CD4-positive, alpha-beta T cell treated with Interleukin-1 beta for 1 hour (primary cell): ENCODE data around the gene SSBP3.

Experiments used
- DNase-seq, 2 donors: peaks; one replicate each; pipeline ENCODE4 v3.0.0-alpha.2; 2020 to 2022

Gene SSBP3

GRCh38 chr1:54370287-54370989, 35.8 kb downstream of the SSBP3 start:
- DNase-seq, result no peak

DNA sequence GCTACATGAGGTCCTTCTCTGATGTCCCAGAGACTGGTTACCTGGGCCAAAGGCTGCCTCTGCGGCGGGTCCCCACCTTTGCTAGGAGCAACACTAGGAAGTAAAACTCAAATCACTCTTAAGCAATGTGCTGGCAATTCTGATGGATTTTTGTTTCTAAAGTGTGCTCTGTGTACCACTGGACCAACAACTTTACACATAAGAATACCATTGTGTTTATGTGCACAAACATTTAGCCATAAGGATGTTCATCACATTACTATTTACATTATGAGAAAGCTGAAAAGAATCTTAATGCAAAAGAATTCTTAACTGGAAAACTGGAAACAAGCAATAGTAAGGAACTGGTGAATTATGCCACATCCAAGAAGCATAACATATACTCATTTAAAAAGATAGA, 38.6 kb downstream of the SSBP3 start:
- no peak for DNase-seq

GRCh38 chr1:54365847-54366246, 40.3 kb downstream of the SSBP3 start:
- DNase-seq, result no peak

- no peak for DNase-seq
These were observed 40.8 kb downstream of the SSBP3 start for GRCh38 chr1:54365398-54365797.

DNA sequence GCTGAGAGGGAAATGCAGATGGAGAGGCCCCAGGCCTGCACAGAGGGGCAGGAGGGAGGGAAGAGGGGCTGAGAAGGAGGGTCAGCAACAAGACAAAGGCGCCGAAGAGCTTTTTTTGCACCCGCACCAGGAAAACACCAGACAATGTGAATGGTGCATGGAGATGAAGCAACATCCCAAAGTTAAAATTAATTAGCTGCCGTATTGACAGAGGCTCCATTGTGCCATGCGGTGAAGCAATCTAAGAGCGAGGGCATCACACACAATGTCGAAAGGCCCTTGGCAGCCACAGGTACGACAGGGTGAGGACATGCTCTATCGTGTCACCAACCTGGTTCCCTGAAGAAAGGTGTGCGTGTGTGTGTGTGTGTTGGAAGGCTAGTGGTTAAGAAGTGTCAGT, 41.2 kb downstream of the SSBP3 start:
- no peak for DNase-seq

- no peak for DNase-seq
These were observed 41.6 kb downstream of the SSBP3 start for GRCh38 chr1:54364582-54364981.

DNA sequence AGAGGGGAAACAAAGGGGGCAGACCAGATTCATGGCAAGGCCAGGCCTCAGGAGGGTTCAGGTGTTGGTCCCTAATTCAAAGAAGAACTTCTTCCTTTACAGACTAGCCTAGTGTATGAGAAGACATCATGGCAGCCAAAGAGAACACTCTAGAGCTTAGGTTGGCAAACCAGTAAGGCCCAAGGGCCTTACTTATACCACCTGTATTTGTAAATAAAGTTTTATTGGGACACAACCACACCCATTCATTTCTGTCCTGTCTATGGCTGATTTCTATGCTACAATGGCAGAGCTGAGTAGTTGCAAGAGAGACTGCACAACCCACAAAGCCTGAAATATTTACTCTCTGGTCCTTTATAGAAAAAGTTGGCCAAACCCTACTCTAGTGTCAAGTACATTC, 42.3 kb downstream of the SSBP3 start:
- no peak for DNase-seq

- no peak for DNase-seq
These were observed 43.3 kb downstream of the SSBP3 start for GRCh38 chr1:54362881-54363340.

- no peak for DNase-seq
These were observed 44.9 kb downstream of the SSBP3 start for GRCh38 chr1:54361342-54361741.

- peak in 1 of 2 donors; percentile 14 for DNase-seq
These were observed 45.8 kb downstream of the SSBP3 start for GRCh38 chr1:54360165-54361005.

DNA sequence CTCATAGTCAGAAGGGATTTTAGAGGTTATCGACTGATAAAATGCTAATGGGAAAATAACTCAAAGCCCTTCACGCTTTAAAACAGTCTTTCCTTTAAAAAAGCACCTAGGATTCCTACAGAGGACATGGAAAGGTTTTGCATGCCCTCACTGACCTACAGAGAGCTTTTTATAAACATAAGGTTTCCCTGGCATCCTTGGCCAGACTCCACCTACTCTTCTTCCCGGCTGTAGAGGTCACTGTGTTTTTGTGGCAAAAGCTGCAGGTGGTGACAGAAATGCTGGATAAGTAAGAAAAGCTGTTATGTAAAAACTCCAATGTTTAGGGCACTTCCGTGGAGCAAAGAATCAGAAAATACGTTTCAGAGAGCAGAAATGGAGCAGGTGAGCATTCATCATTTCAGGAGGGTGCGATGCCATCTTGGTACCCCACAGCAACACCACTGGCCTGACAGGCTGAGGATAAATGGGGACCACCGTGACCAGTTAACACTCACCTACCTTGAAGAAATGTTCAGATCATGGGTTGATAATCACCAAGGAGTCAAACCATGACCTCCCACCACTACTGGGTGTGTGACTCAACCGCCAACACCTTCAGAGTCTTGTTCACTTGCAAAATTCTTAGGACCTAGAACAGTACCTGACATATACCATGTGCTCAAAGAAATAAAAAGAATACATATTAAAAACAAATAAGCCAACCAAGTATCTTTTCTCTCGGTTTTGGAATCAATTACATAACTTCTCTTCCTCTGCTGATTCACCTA, 46.6 kb downstream of the SSBP3 start:
- DNase-seq, result no peak

GRCh38 chr1:54358503-54359168, 47.6 kb downstream of the SSBP3 start:
- DNase-seq, result no peak

DNA sequence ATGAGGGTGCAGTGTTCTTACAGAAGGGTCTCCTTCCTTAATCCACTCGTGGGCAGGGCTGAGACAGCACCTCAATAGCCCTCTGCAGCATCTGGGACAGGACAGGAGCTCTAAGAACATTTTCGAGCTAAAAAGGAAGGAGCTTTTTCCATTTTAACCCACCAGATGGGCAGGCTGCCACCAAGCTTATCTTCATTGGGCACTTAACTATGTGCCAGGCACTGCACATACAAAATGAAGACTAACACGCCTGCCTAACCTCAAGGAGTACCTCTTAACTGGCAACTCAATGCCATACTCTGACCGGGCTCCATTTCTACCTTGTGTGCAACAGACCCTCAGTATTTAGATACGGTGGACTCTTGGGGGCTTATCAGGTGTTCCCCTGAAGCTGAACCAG, 48.2 kb downstream of the SSBP3 start:
- DNase-seq, result no peak

GRCh38 chr1:54356680-54357147, 49.5 kb downstream of the SSBP3 start:
- peak; percentile 46 to 51 for DNase-seq

DNA sequence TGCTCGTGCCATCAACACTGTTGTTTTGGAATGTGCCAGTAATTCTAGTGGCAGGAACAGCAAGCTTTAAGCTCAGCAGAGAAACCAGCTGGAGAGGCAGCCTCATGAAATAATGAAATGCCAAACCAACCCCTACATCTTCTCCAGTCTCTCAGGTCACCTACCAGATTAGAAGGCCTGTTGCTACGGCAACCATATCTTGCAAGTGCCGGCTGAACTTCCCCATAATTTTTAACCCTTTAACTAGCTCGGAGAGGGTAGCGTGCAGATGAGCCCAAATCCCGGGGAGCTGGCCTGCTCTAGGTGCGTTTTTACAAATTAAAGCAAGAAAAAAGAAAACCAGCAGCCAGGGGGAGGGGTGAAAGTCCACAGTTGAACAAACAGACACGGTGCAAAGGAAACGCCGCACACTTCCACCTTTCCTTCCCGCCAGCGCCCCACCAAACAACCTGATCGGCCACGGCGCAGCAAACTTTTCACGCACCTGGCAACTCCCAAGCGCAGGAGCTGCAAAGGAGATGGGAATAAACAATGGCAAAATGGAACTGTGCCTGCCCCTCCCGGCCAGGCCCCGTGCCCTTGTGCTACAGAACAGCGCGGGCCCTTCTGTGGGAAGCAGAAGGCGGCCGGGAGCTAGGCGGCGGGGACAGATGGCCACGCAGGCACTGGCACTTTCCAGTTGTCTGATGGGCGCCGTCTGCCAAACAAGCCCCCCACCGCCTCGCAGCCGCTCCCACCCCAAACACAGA, 50.1 kb downstream of the SSBP3 start:
- DNase-seq, result no peak

DNA sequence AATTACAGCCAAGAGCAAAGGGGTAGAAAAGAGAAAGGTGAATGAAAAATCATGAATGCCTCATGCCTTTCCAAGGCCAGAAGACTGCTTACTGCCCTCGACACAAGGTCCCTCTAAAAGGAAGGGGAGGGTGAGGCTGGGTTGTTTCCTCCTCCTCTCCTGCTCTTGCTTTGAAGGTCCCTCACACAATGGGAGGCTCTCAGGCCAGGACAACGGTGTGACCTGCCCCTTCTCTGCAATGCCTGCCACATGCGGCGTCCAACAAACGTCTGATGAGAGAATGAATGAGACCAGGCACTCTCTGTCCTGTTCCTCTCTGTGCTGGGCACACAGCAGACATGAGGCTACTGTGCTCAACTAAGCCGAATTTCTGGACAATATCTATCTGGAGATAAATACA, 51.3 kb downstream of the SSBP3 start:
- no peak for DNase-seq

DNA sequence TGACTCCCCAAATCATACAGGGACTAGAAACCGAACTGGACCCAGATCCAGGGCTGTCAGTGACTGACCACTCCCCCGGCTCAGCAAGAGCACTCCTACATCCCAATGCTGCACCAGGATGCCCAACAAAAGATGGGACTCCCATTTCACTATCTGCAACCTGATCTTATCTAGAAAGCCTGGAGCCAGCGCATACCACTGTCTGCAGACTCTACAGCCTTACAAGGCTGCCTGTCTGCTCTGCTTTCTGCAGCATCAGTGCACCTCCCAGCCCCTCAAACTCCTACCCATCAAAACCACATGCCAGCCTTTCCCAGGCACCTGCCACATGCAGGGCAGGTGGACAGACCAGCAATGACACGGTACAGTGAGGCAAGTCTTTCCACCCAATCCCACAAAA, 52.2 kb downstream of the SSBP3 start:
- no peak for DNase-seq

DNA sequence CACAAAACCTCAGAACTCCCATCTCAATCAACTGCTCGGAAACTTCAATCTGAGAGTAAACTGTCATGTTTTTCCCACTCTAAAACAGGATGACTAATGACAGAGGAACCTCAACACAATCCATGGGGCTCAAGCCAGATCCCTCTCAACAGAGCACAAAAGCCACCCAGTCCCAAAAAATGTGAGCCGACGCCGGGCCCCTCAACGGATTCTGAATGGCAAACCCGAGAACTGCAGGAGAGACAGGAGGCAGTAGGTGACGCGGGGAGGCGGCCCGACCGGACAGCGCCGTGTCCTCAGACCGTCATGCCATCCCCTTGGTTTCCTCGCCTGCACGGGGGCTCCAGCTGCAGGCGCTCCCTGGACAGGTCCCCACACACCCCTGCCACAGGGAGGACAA, 53.4 kb downstream of the SSBP3 start:
- no peak for DNase-seq

- no peak for DNase-seq
These were observed 55.8 kb downstream of the SSBP3 start for GRCh38 chr1:54350360-54350759.

- no peak for DNase-seq
These were observed 57.5 kb downstream of the SSBP3 start for GRCh38 chr1:54348700-54349021.

DNA sequence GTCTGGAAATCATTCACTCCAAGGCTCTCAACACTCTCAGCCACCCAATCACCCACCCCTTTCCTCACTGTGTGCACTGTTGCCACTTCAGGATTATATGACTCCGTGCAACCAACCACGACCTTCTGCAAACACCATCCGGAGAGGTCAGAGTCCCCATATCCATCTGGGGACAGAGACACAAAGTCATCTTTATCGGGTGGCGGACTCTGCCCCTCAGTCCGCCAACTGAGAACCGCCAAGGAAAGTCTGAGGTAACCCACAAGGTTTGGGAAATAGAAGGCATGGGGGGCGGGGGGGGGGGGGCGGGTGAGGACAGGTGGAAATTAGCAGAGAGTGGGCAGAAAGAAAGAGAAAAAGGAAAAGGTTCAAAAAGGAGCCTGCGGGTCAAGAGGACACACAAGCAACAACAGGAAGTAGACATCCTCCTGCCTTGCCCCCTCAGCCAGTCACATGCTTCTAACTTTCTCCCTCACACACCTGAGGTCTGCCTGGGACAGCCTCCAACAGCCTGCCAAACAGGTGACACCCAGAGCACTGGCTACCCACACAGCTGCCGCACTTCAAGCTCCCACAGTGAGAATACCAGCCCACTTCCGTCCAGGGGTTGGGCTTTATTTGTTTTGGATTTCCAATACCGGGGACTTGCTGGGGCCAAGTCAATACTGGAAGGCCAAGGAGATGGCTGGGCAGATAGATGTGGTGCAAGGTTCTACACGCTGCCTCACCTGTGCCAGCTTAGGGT, 58.1 kb downstream of the SSBP3 start:
- DNase-seq, result no peak
